AG04449 (cell line): Measurements from ENCODE around the gene PPA1.

ENCODE experiments used
- CTCF ChIA-PET: fragments of 350-600 bp; formaldehyde crosslinking; extraction: SDS; loops from one replicate; lab custom pipeline; 2021; ENCODE audit warnings: antibody characterized with exemption; lab: Yijun Ruan, JAX
- POLR2A ChIA-PET: fragments of 400-600, 350-600 bp; formaldehyde crosslinking; extraction: SDS; loops from one replicate; lab custom pipeline; 2020; ENCODE audit warnings: antibody characterized with exemption, inconsistent platforms; lab: Yijun Ruan, JAX
- DNase-seq: peaks from one replicate; pipeline ENCODE4 v3.0.0-alpha.2; 2010; ENCODE audit warnings: low read depth, low spot score
- H3K4me3 ChIP-seq: 2 replicates; pipeline ENCODE4 v1.5.1; 2011; ENCODE audit warnings: low read depth, mild to moderate bottlenecking, control low read depth, low read length
- CTCF ChIP-seq: IDR thresholded peaks from one replicate; pipeline ENCODE4 v1.5.1; 2011; ENCODE audit warnings: mild to moderate bottlenecking, moderate library complexity, low read length, control low read depth, inconsistent platforms; ENCODE audit not compliant: insufficient read depth; ENCODE audit errors: missing control alignments

PPA1 gene

GRCh38 chr10:70167246-70167645, 66.0 kb downstream of the PPA1 start:
- ChIA-PET POLR2A (interaction anchor here (1.1 kb wide), 2 partner anchors 15 to 21 kb away, joined by 3 to 4 read pairs; partner anchors contain the start of gene TYSND1), CTCF (interaction anchor here (1.8 to 4.4 kb wide), 3 partner anchors 12 to 52 kb away, joined by 5 to 44 read pairs (median 11); partner anchors contain the start of gene TYSND1)
- no peak overlapping the region for H3K4me3 ChIP-seq
- no peak for DNase-seq
- no peak for TF ChIP-seq CTCF

GRCh38 chr10:70166394-70166793, 66.8 kb downstream of the PPA1 start:
- no peak overlapping the region for H3K4me3 ChIP-seq
- ChIA-PET CTCF (interaction anchor here (1.8 to 4.4 kb wide), 3 partner anchors 11 to 51 kb away, joined by 5 to 44 read pairs (median 11); partner anchors contain the start of gene TYSND1), POLR2A (interaction anchor here (1.1 kb wide), 1 partner anchor 14 kb away, joined by 4 read pairs; no protein-coding TSS in a partner anchor)
- no peak for DNase-seq
- TF ChIP-seq CTCF = no peak

- ChIA-PET CTCF (no interaction called here), POLR2A (no interaction called here)
- H3K4me3 ChIP-seq = no peak overlapping the region
- no peak for DNase-seq
- TF ChIP-seq CTCF = no peak
Measured at GRCh38 chr10:70164163-70164562, 69.1 kb downstream of the PPA1 start.

- no peak overlapping the region for H3K4me3 ChIP-seq
- DNase-seq = no peak
- POLR2A ChIA-PET = no interaction called here
- CTCF ChIA-PET = interaction anchor here (0.8 to 0.9 kb wide), 2 partner anchors 12 to 16 kb away, joined by 3 to 4 read pairs; no protein-coding TSS in a partner anchor
- TF ChIP-seq CTCF = no peak
Measured at GRCh38 chr10:70163448-70163847, 69.8 kb downstream of the PPA1 start.

- H3K4me3 ChIP-seq = no peak overlapping the region
- CTCF ChIA-PET = interaction anchor here (0.8 to 0.9 kb wide), 2 partner anchors 11 to 15 kb away, joined by 3 to 4 read pairs; no protein-coding TSS in a partner anchor
- DNase-seq = no peak
- POLR2A ChIA-PET = no interaction called here
- no peak for TF ChIP-seq CTCF
Measured at GRCh38 chr10:70162892-70163201, 70.4 kb downstream of the PPA1 start.

GRCh38 chr10:70162151-70162891, 70.9 kb downstream of the PPA1 start:
- TF ChIP-seq CTCF = no peak
- no peak overlapping the region for H3K4me3 ChIP-seq
- ChIA-PET POLR2A (no interaction called here), CTCF (interaction anchor here (2.2 to 2.4 kb wide), 2 partner anchors 16 to 202 kb away, joined by 14 to 24 read pairs; partner anchors contain the start of gene TYSND1)
- DNase-seq = no peak
